Measurements from ENCODE around the gene KCNMA1. TPM values are rescaled to one million over a fixed set of nuclear protein-coding genes. Genes with fewer than 3 reads are reported as not detected.

The KCNMA1 gene
- total and polyA plus RNA-seq, 8 donors = 2.8 to 21.1 (median 4.3) TPM

DNA sequence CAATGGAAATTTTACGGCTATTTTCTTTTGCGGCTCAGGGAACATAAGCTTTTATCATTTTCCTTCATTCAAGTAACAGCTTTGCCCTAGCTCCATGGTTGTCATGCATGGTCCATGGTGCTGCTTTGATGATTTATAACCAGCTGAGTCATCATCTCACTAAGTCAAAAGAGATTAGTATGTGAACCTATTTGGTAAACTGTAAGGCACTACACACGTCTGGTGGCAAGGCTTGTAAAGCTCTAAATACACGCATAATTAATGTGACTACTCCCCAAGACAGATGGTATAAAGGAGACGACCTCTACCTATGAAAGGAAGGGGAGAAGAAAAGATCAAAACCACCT, 340.2 kb downstream of the KCNMA1 start:
- intact Hi-C loops (cut with DNase I) = no loop called here
- H3K36me3 ChIP-seq = no peaks in the 10 kb centered on the region
- TF ChIP-seq, protein P1, sequence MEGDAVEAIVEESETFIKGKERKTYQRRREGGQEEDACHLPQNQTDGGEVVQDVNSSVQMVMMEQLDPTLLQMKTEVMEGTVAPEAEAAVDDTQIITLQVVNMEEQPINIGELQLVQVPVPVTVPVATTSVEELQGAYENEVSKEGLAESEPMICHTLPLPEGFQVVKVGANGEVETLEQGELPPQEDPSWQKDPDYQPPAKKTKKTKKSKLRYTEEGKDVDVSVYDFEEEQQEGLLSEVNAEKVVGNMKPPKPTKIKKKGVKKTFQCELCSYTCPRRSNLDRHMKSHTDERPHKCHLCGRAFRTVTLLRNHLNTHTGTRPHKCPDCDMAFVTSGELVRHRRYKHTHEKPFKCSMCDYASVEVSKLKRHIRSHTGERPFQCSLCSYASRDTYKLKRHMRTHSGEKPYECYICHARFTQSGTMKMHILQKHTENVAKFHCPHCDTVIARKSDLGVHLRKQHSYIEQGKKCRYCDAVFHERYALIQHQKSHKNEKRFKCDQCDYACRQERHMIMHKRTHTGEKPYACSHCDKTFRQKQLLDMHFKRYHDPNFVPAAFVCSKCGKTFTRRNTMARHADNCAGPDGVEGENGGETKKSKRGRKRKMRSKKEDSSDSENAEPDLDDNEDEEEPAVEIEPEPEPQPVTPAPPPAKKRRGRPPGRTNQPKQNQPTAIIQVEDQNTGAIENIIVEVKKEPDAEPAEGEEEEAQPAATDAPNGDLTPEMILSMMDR (IDR thresholded peaks at IDR 0.05) = no peak
- H3K27me3 ChIP-seq = no peaks in the 10 kb centered on the region
- DNase-seq (no peak), ATAC-seq (no peak)
- no peaks in the 10 kb centered on the region for H3K9me3 ChIP-seq
- H3K4me1 ChIP-seq = no peaks in the 10 kb centered on the region
- H3K27ac ChIP-seq = no peak overlapping the region
- no peak overlapping the region for H3K4me3 ChIP-seq

DNA sequence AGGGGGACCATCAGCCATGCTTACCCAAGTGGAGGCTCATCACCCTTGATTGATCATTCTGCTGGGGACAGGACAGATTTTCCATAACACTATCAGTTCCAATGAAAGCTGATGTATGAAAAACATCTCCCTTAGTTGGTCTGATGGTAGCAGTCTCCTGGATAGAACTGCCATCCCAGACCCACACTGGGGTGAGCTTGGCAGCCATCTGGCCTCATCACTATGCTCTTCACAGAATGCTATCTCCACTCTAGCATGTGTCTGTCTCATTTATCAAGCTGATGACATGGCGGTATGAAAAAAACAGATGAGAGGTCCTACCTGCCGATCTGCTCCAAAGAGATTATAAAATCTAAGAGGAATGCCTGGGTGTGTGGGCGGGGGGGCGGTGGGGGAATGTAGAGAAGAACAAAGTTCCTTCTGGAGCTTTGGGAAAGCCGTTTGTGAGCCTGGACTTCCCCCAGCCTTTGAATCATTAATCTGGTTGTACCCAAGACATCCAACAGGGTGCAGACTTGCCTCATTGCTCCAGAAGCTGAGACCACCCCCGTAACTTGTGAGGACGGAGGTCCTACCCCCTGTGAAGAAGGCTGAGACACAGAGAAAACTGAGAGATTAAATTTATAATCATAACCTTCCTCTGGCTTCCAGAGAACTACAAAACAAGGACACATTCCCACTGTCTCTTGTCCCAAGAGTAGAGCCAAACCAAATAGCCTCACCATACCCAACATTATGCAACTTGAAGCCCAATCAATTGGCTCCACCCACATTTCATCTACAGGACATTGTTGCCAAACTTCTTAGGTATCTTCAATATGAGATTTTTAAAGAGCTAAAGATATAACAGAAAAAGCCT, 340.8 kb downstream of the KCNMA1 start:
- H3K36me3 ChIP-seq = no peaks in the 10 kb centered on the region
- no peaks in the 10 kb centered on the region for H3K4me1 ChIP-seq
- no peaks in the 10 kb centered on the region for H3K9me3 ChIP-seq
- intact Hi-C loops (cut with DNase I) = no loop called here
- TF ChIP-seq, protein P1 (IDR thresholded peaks at IDR 0.05) = no peak
- no peak for DNase-seq
- no peak for ATAC-seq
- no peak overlapping the region for H3K4me3 ChIP-seq
- no peaks in the 10 kb centered on the region for H3K27me3 ChIP-seq
- H3K27ac ChIP-seq = no peak overlapping the region

DNA sequence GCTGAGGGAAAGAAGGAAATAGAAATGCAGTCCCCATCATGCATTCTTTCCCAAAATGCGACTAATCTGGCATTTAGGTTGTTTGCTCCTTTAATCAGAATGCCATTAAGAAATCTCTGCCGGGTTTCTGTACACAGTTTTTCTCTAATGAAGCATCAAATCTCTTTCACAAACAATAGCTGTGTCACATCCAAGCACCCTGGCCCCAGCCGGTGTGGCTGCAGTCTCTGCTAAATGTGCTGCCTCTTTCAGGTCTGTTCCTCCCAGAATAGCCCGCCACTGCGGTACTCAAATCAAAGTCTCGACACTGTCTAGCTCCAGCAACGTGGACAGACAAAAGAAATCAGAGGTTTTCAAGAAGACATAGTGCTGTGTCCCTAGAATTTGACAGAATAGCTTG, 343.8 kb downstream of the KCNMA1 start:
- no peaks in the 10 kb centered on the region for H3K36me3 ChIP-seq
- no peaks in the 10 kb centered on the region for H3K9me3 ChIP-seq
- DNase-seq (no peak), ATAC-seq (no peak)
- no peaks in the 10 kb centered on the region for H3K4me1 ChIP-seq
- no peak overlapping the region for H3K27ac ChIP-seq
- intact Hi-C loops (cut with DNase I) = no loop called here
- TF ChIP-seq, protein P1 (IDR thresholded peaks at IDR 0.05) = no peak
- H3K4me3 ChIP-seq = no peak overlapping the region
- peaks cover 0 to 9% of the 10 kb centered on the region in 2 donors for H3K27me3 ChIP-seq

DNA sequence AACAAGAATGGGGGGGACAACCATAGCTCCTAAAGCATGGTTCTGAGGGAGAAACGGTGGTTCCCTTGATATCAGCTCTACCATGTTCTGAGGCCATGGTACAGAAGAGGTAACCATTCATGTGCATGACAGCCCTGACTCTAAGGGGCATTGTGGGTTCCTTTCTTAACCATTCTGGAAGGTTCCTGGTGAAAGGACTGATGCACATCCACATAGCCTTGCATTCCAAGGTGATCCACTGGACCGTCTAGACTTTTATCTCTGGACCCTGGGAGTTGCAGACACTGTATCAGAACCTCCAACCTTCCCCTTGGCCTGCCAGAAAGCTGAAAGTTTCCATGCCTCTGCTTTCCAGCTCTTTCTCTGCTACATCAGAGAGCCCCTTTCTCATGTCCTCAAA, 344.3 kb downstream of the KCNMA1 start:
- H3K4me1 ChIP-seq = no peaks in the 10 kb centered on the region
- TF ChIP-seq, protein P1 (IDR thresholded peaks at IDR 0.05) = no peak
- H3K9me3 ChIP-seq = no peaks in the 10 kb centered on the region
- no peak for ATAC-seq
- peaks cover 0 to 9% of the 10 kb centered on the region in 2 donors for H3K27me3 ChIP-seq
- no peak for DNase-seq
- no peak overlapping the region for H3K27ac ChIP-seq
- no peak overlapping the region for H3K4me3 ChIP-seq
- no peaks in the 10 kb centered on the region for H3K36me3 ChIP-seq
- intact Hi-C loops (cut with DNase I) = no loop called here

DNA sequence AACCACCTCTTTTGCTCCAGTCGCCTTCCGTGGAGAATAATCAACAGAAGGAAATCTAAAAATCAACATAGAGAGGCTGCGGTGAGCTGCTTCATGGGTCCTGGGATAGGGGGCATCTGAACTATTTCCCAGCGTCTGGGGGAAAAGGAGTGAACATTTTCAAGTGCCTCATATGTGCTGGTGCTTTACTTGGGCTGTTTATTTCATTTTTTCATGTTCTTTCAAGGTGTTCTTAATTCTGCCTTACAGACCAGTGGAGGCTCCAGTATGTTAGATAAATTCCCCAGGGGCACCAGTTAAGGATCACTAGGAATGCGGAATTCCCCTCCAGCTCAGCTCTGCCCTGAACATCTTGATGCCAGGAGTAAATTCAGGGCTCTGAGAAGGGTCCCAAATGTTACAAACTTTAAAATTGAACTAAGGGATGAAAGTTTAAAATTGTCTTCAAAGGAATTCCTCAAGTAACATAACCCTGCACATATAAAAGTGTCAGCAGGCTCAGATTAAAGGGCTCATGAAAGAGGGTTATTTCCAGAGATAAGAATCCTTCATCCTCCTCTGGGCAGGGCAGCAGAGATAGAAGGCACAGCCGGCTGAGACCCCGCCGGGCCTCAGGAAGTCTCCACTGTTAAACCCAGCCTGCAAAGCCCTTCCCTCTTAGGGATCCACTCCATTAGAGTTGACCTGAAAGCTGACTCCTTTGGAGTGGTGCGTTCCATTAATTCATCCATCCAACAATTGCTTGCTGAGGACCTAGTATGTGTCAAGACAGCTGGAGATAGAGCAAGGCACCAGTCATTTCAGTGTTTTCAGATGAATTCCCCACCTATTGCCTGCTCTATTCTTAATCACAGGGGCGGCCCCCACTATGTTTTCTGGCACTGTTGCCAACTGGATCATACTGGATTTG, 345.8 kb downstream of the KCNMA1 start:
- H3K27me3 ChIP-seq = peaks cover 0 to 9% of the 10 kb centered on the region in 2 donors
- H3K27ac ChIP-seq = no peak overlapping the region
- no peak for DNase-seq
- no peaks in the 10 kb centered on the region for H3K9me3 ChIP-seq
- TF ChIP-seq, protein P1 (IDR thresholded peaks at IDR 0.05) = no peak
- ATAC-seq = no peak
- intact Hi-C loops (cut with DNase I) = no loop called here
- no peaks in the 10 kb centered on the region for H3K36me3 ChIP-seq
- no peak overlapping the region for H3K4me3 ChIP-seq
- H3K4me1 ChIP-seq = no peaks in the 10 kb centered on the region

Measured in left lung (tissue), 10 donors.